Measurements from ENCODE around the gene C2orf68. TPM values are rescaled to one million over a fixed set of nuclear protein-coding genes. Genes with fewer than 3 reads are reported as not detected.
A peak's percentile ranks its signal among the peaks of the same experiment; 100 is the strongest.
"Not testable (repeated sequence)": the region's sequence is repeated elsewhere in the genome, so short reads cannot be mapped to it uniquely, and the experiment has no call there.

Gene C2orf68
- total RNA-seq, 1 donor from 2014 or later, result 26.4 TPM

DNA sequence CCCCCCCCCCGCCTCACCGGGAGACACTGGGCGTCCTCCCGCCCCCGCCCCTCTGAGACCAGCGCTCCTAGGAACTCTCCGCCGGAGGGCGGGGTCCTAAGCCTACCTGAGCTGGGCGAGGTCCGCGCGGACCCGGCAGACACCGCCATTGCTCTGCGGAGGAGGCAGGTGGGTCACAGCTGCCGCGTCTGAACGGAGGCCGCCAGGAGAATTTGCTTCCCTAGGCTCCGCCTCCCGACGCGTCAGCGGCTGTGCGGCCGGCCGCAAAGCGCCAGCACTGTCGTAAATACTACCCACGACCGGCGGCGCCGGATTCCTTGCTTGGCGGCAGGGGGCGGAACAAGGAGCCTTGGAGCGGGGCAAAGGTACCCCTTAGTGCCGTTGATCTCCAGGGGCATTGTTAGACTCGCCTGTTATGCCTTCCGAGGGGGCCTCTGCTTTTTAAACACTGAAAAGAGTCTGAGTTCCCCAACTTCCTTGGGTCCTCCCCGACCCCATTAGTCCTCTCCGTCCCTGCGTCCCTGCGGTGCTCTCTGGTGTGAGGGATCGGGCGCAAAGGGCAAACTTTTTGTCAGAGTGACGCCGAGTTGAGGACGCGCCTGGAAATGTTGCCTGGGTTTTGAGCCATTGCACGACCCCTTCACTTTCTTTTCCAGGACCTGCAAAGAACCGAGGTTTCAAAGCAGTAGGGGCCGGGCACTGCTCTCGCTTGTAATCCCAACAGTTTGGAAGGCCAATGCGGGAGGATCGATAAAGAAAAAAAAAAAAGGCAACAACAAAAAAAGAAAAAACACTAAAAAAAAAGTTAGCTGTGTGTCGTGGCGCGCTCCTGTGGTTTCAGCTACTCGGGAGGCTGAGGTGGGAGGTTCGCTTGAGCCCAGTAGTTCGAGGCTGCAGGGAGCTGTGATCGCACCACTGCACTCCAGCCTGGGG, 50.3 kb downstream of the C2orf68 start, which contains the start of gene GGCX:
Gene GGCX (minus strand): TSS at position 214 of the 933 bp plus-strand sequence. CDS start 65 bp downstream, at position 149.
- ATAC-seq, result peak; percentile 93
- peak; percentile 99 for DNase-seq (ENCODE audit: missing footprints)
- intact Hi-C loops (cut with DNase I), result loop anchor here (5.0 kb wide), 1 partner anchor 36 kb away; the partner anchor contains the start of gene RNF181

GRCh38 chr2:85560812-85561279, 51.0 kb downstream of the C2orf68 start:
- DNase-seq (ENCODE audit: missing footprints) (no peak), ATAC-seq (peak; percentile 19)
- intact Hi-C loops (cut with DNase I), result loop anchor here (5.0 kb wide), 1 partner anchor 36 kb away; the partner anchor contains the start of gene RNF181

GRCh38 chr2:85560403-85560726, 51.5 kb downstream of the C2orf68 start:
- DNase-seq (ENCODE audit: missing footprints); ATAC-seq: not testable (repeated sequence)
- intact Hi-C loops (cut with DNase I), result loop anchor here (5.0 kb wide), 1 partner anchor 37 kb away; the partner anchor contains the start of gene RNF181

- DNase-seq (ENCODE audit: missing footprints) (no peak), ATAC-seq (no peak)
- intact Hi-C loops (cut with DNase I), result no loop called here
Measured at GRCh38 chr2:85558160-85558559, 53.7 kb downstream of the C2orf68 start.

- ATAC-seq, result no peak
- intact Hi-C loops (cut with DNase I), result no loop called here
Measured at GRCh38 chr2:85557130-85557529, 54.7 kb downstream of the C2orf68 start.

More at GRCh38 chr2:85557130-85557529, 54.7 kb downstream of the C2orf68 start:
- no peak for DNase-seq (ENCODE audit: missing footprints)

Other genes with a start within 250 kb of the C2orf68 start
- 5.2 TPM for gene CAPG, start 201.7 kb downstream of the C2orf68 start, total RNA-seq
- gene SH2D6, start 193.4 kb downstream of the C2orf68 start, total RNA-seq, result not detected
- gene MAT2A, start 72.9 kb downstream of the C2orf68 start, total RNA-seq, result 118 TPM
- 26.9 TPM for gene GGCX, start 50.6 kb downstream of the C2orf68 start, total RNA-seq
- 26.1 TPM for gene VAMP8, start 34.5 kb downstream of the C2orf68 start, total RNA-seq
- 62.1 TPM for gene VAMP5, start 27.6 kb downstream of the C2orf68 start, total RNA-seq
- gene RNF181, start 16.3 kb downstream of the C2orf68 start, total RNA-seq, result 87.8 TPM
- 10.8 TPM for gene TMEM150A, start 9.4 kb downstream of the C2orf68 start, total RNA-seq
- gene USP39, start 4.1 kb upstream of the C2orf68 start, total RNA-seq, result 30.8 TPM
- gene SFTPB, start 56.1 kb upstream of the C2orf68 start, total RNA-seq, result 0.19 TPM
- gene GNLY, start 82.3 kb upstream of the C2orf68 start, total RNA-seq, result 3.4 TPM
- gene ATOH8, start 141.9 kb upstream of the C2orf68 start, total RNA-seq, result 29.1 TPM

Data from Right ventricle myocardium inferior (tissue), 1 donor.